ENCODE data around the gene OSBPL10.

DNA sequence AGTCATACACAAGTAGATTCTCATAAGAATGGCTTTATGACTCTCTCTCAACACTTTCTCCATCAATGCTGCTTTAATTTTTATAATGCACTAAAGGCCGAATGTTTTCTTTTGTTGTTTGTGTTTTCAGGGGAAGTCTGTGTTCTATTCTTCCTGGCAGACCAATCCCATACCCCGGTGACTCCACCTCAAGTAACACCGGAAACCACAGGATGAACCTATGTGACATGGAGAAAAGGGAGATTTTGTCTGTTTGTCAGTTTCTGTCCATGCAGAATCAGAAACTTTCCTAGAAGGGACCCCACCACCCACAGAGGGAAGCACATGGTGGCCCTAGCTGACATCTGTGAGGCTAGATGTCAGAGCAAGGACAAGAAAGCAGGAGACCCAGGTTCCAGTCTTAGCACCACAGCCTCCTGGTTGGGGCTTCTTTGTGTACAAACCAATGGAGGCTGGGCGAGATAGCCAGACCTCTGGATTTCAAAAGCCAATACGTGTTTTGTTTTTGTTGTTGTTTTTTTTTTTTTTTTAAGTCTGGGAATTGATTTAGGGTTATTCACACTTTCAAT lies 109.0 kb downstream of the OSBPL10 start:
- TF ChIP-seq, protein P1, sequence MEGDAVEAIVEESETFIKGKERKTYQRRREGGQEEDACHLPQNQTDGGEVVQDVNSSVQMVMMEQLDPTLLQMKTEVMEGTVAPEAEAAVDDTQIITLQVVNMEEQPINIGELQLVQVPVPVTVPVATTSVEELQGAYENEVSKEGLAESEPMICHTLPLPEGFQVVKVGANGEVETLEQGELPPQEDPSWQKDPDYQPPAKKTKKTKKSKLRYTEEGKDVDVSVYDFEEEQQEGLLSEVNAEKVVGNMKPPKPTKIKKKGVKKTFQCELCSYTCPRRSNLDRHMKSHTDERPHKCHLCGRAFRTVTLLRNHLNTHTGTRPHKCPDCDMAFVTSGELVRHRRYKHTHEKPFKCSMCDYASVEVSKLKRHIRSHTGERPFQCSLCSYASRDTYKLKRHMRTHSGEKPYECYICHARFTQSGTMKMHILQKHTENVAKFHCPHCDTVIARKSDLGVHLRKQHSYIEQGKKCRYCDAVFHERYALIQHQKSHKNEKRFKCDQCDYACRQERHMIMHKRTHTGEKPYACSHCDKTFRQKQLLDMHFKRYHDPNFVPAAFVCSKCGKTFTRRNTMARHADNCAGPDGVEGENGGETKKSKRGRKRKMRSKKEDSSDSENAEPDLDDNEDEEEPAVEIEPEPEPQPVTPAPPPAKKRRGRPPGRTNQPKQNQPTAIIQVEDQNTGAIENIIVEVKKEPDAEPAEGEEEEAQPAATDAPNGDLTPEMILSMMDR (IDR thresholded peaks at IDR 0.05), result no peak
- TF ChIP-seq HOXB13 (CRISPR knock-in tag; IDR thresholded peaks at IDR 0.05; ENCODE audit: low read depth), result no peak
- TF ChIP-seq, protein P2, sequence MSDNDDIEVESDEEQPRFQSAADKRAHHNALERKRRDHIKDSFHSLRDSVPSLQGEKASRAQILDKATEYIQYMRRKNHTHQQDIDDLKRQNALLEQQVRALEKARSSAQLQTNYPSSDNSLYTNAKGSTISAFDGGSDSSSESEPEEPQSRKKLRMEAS (IDR thresholded peaks at IDR 0.05), result no peak
- TF ChIP-seq PHF8 (IDR thresholded peaks at IDR 0.05; ENCODE audit: borderline replicate concordance, low read depth), result no peak
- TF ChIP-seq POLR2A (IDR thresholded peaks at IDR 0.05; ENCODE audit: low read length), result no peak
- TF ChIP-seq BHLHE40 (IDR thresholded peaks at IDR 0.05; ENCODE audit: low read depth, low read length), result no peak
- no peak for TF ChIP-seq CBX2 (IDR thresholded peaks at IDR 0.05; ENCODE audit: borderline replicate concordance, low read depth)
- no peak for TF ChIP-seq SREBF2 (IDR thresholded peaks at IDR 0.05)
- no peak for TF ChIP-seq EP300 (IDR thresholded peaks at IDR 0.05)
- TF ChIP-seq RAD21 (conservative IDR thresholded peaks at IDR 0.05 in 1 of 2, IDR thresholded peaks at IDR 0.05 in 1 of 2), result no peak
- TF ChIP-seq, protein P3, sequence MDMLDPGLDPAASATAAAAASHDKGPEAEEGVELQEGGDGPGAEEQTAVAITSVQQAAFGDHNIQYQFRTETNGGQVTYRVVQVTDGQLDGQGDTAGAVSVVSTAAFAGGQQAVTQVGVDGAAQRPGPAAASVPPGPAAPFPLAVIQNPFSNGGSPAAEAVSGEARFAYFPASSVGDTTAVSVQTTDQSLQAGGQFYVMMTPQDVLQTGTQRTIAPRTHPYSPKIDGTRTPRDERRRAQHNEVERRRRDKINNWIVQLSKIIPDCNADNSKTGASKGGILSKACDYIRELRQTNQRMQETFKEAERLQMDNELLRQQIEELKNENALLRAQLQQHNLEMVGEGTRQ (IDR thresholded peaks at IDR 0.05), result no peak

All from A549 (cell line).